RKO (cell line): Measurements from ENCODE around the gene SLFN5.
"Not testable (repeated sequence)": the region's sequence is repeated elsewhere in the genome, so short reads cannot be mapped to it uniquely, and the experiment has no call there.

Source experiments
- DNase-seq: peaks from one replicate; pipeline ENCODE4 v3.0.0-alpha.2; 2016; ENCODE audit warnings: low spot score

The SLFN5 gene

GRCh38 chr17:35242805-35243560 is at the start of gene SLFN5:
Gene SLFN5 (plus strand): TSS chr17:35243072. CDS start chr17:35258691, 15,619 bp downstream.
- peak; percentile 94 for DNase-seq

GRCh38 chr17:35194001-35194400 is 48.9 kb upstream of the SLFN5 start, which contains the start of gene SLC35G3:
Gene SLC35G3 (minus strand): TSS chr17:35194393. CDS start chr17:35194307, 86 bp downstream.
- DNase-seq = not testable (repeated sequence)

- DNase-seq = not testable (repeated sequence)
Observed at GRCh38 chr17:35195062-35195461, 47.8 kb upstream of the SLFN5 start.

GRCh38 chr17:35202582-35202981 is 40.3 kb upstream of the SLFN5 start:
- DNase-seq = not testable (repeated sequence)

GRCh38 chr17:35210741-35211140 is 32.1 kb upstream of the SLFN5 start:
- DNase-seq = no peak

- no peak for DNase-seq
Observed at GRCh38 chr17:35212668-35213067, 30.2 kb upstream of the SLFN5 start.

- no peak for DNase-seq
Observed at GRCh38 chr17:35213412-35213940, 29.4 kb upstream of the SLFN5 start.

GRCh38 chr17:35214192-35214591 is 28.7 kb upstream of the SLFN5 start:
- DNase-seq = no peak

GRCh38 chr17:35214631-35215273 is 28.1 kb upstream of the SLFN5 start:
- DNase-seq = no peak

GRCh38 chr17:35217107-35217506 is 25.8 kb upstream of the SLFN5 start:
- DNase-seq = no peak

GRCh38 chr17:35218915-35219314 is 24.0 kb upstream of the SLFN5 start:
- DNase-seq = no peak

GRCh38 chr17:35222452-35222851 is 20.4 kb upstream of the SLFN5 start:
- no peak for DNase-seq

GRCh38 chr17:35224436-35224835 is 18.4 kb upstream of the SLFN5 start:
- no peak for DNase-seq

- no peak for DNase-seq
Observed at GRCh38 chr17:35227546-35227945, 15.3 kb upstream of the SLFN5 start.

- no peak for DNase-seq
Observed at GRCh38 chr17:35229638-35230037, 13.2 kb upstream of the SLFN5 start.

GRCh38 chr17:35234315-35234714 is 8.6 kb upstream of the SLFN5 start:
- DNase-seq = not testable (repeated sequence)

- no peak for DNase-seq
Observed at GRCh38 chr17:35235289-35235688, 7.6 kb upstream of the SLFN5 start.

- no peak for DNase-seq
Observed at GRCh38 chr17:35235917-35236316, 7.0 kb upstream of the SLFN5 start.

- DNase-seq = no peak
Observed at GRCh38 chr17:35236821-35237220, 6.1 kb upstream of the SLFN5 start.

- peak; percentile 65 for DNase-seq
Observed at GRCh38 chr17:35238821-35239220, 4.1 kb upstream of the SLFN5 start.

GRCh38 chr17:35239823-35240222 is 3.0 kb upstream of the SLFN5 start:
- DNase-seq = no peak

- DNase-seq = no peak
Observed at GRCh38 chr17:35240861-35241260, 2.0 kb upstream of the SLFN5 start.

GRCh38 chr17:35241520-35241919 is 1.4 kb upstream of the SLFN5 start:
- no peak for DNase-seq
